Measurements from ENCODE around the gene NME4. TPM values are rescaled to one million over a fixed set of nuclear protein-coding genes. Genes with fewer than 3 reads are reported as not detected.
"Not testable (repeated sequence)": the region's sequence is repeated elsewhere in the genome, so short reads cannot be mapped to it uniquely, and the experiment has no call there.

NME4 gene
- 121 TPM for total RNA-seq

- no peak for DNase-seq (ENCODE audit: low spot score)
Measured at GRCh38 chr16:397135-397661, at the start of gene NME4. Gene NME4, plus strand, starts transcription at chr16:397199. Its CDS starts 24 bp downstream, at chr16:397223.

GRCh38 chr16:347203-347602 is 49.8 kb upstream of the NME4 start:
- no peak for DNase-seq (ENCODE audit: low spot score)

GRCh38 chr16:348495-348894 is 48.5 kb upstream of the NME4 start:
- DNase-seq (ENCODE audit: low spot score): not testable (repeated sequence)

- DNase-seq (ENCODE audit: low spot score): no peak
Measured at GRCh38 chr16:349211-349610, 47.8 kb upstream of the NME4 start.

- DNase-seq (ENCODE audit: low spot score): no peak
Measured at GRCh38 chr16:350203-350602, 46.8 kb upstream of the NME4 start.

- DNase-seq (ENCODE audit: low spot score): no peak
Measured at GRCh38 chr16:351804-352520, 45.0 kb upstream of the NME4 start.

- DNase-seq (ENCODE audit: low spot score): peak; percentile 100
Measured at GRCh38 chr16:352547-353403, 44.2 kb upstream of the NME4 start, which contains the start of gene AXIN1. Gene AXIN1, minus strand, starts transcription at chr16:352723. Its CDS starts 5,698 bp downstream, at chr16:347025.

GRCh38 chr16:353404-354290 is 43.4 kb upstream of the NME4 start:
- DNase-seq (ENCODE audit: low spot score): no peak

GRCh38 chr16:354291-354881 is 42.6 kb upstream of the NME4 start:
- peak; percentile 90 for DNase-seq (ENCODE audit: low spot score)

- no peak for DNase-seq (ENCODE audit: low spot score)
Measured at GRCh38 chr16:354971-355461, 42.0 kb upstream of the NME4 start.

GRCh38 chr16:356741-357140 is 40.3 kb upstream of the NME4 start:
- no peak for DNase-seq (ENCODE audit: low spot score)

GRCh38 chr16:359067-359763 is 37.8 kb upstream of the NME4 start:
- no peak for DNase-seq (ENCODE audit: low spot score)

GRCh38 chr16:359871-360697 is 36.9 kb upstream of the NME4 start:
- no peak for DNase-seq (ENCODE audit: low spot score)

- DNase-seq (ENCODE audit: low spot score): no peak
Measured at GRCh38 chr16:360698-361336, 36.2 kb upstream of the NME4 start.

GRCh38 chr16:361341-361871 is 35.6 kb upstream of the NME4 start:
- no peak for DNase-seq (ENCODE audit: low spot score)

- DNase-seq (ENCODE audit: low spot score): peak; percentile 80
Measured at GRCh38 chr16:361872-362701, 34.9 kb upstream of the NME4 start.

GRCh38 chr16:362702-362999 is 34.3 kb upstream of the NME4 start:
- DNase-seq (ENCODE audit: low spot score): not testable (repeated sequence)
